ENCODE results near the gene RAB28.

GRCh38 chr4:13483136-13483767 is 888 bp downstream of the RAB28 start:
- TF ChIP-seq POLR2A (IDR thresholded peaks at IDR 0.05) (no peak), CTCF (IDR thresholded peaks at IDR 0.05) (no peak)

Data from adrenal gland (tissue), 5 donors.